Karpas-422 (cell line): ENCODE data around the gene MTARC2. TPM values are rescaled to one million over a fixed set of nuclear protein-coding genes. Genes with fewer than 3 reads are reported as not detected.
"Not testable (repeated sequence)": the region's sequence is repeated elsewhere in the genome, so short reads cannot be mapped to it uniquely, and the experiment has no call there.

ENCODE experiments used
- DNase-seq: peaks from one replicate; pipeline ENCODE4 v3.0.0-alpha.2; 2015
- H2AFZ ChIP-seq: fragments of 200-600 bp; sonication (generic); 2 replicates; pipeline ENCODE4 v1.6.1; 2014; ENCODE audit warnings: antibody characterized with exemption, low read length, mixed read lengths
- H3K27ac ChIP-seq: fragments of 200-600 bp; sonication (generic); 2 replicates; pipeline ENCODE4 v1.5.1; 2014; ENCODE audit warnings: mild to moderate bottlenecking, low read length, moderate library complexity
- H3K27me3 ChIP-seq: fragments of 200-600 bp; sonication (generic); 2 replicates; pipeline ENCODE4 v1.6.1; 2014; ENCODE audit warnings: low read length, mixed read lengths
- H3K36me3 ChIP-seq: fragments of 200-600 bp; sonication (generic); 2 replicates; pipeline ENCODE4 v1.6.1; 2014; ENCODE audit warnings: low read length, mixed read lengths; ENCODE audit not compliant: insufficient read depth
- H3K4me1 ChIP-seq: fragments of 200-600 bp; sonication (generic); 2 replicates; pipeline ENCODE4 v1.6.1; 2014; ENCODE audit warnings: mild to moderate bottlenecking, low read length, mixed read lengths
- H3K4me2 ChIP-seq: fragments of 200-600 bp; sonication (generic); 2 replicates; pipeline ENCODE4 v1.6.1; 2014; ENCODE audit warnings: low read length, low read depth, mild to moderate bottlenecking; ENCODE audit not compliant: poor library complexity, severe bottlenecking
- H3K4me3 ChIP-seq: fragments of 200-600 bp; sonication (generic); 2 replicates; pipeline ENCODE4 v1.5.1; 2014; ENCODE audit warnings: mild to moderate bottlenecking, antibody characterized with exemption, low read length, mixed read lengths
- H3K79me2 ChIP-seq: fragments of 200-600 bp; sonication (generic); 2 replicates; pipeline ENCODE4 v1.6.1; 2014; ENCODE audit warnings: mild to moderate bottlenecking, low read length, mixed read lengths
- H3K9ac ChIP-seq: fragments of 200-600 bp; sonication (generic); 2 replicates; pipeline ENCODE4 v1.6.0; 2014; ENCODE audit warnings: low read length
- H3K9me2 ChIP-seq: fragments of 200-600 bp; sonication (generic), shearing (Covaris generic); replicated peaks from 2 replicates; pipeline ENCODE4 v1.6.0; 2014; ENCODE audit warnings: mild to moderate bottlenecking, low read length, moderate library complexity; ENCODE audit not compliant: insufficient read depth
- H3K9me3 ChIP-seq: fragments of 300-700, 200-600 bp; sonication (generic); 2 replicates; pipeline ENCODE4 v1.6.1; 2014; ENCODE audit warnings: low read length, mixed read lengths
- H4K20me1 ChIP-seq: fragments of 200-600 bp; sonication (generic); 2 replicates; pipeline ENCODE4 v1.6.1; 2014; ENCODE audit warnings: mild to moderate bottlenecking, antibody characterized with exemption, low read length, low read depth; ENCODE audit not compliant: insufficient read depth
- total RNA-seq: library from RNA; depleted of rRNA; stranded (reverse); fragments of >200 nt; shearing (Covaris generic); gene quantifications from 2 replicates; pipeline ENCODE4 v1.2.3, GENCODE V29; 2014; ENCODE audit warnings: low replicate concordance

The MTARC2 gene
- total RNA-seq, 1 experiment from 2014 or later, result 0.48 TPM

GRCh38 chr1:220717800-220718640, 30.1 kb upstream of the MTARC2 start:
- no peaks in the 10 kb centered on the region for H4K20me1 ChIP-seq
- no peaks in the 10 kb centered on the region for H3K27me3 ChIP-seq
- H3K9me3 ChIP-seq, result no peaks in the 10 kb centered on the region
- peak overlapping the region; percentile 6; the same call in 1 of the 2 replicates for H3K4me3 ChIP-seq
- H2AFZ ChIP-seq, result peak overlapping the region; percentile 83
- H3K4me1 ChIP-seq, result peaks cover 21% of the 10 kb centered on the region
- no peaks in the 10 kb centered on the region for H3K79me2 ChIP-seq
- H3K27ac ChIP-seq, result peak overlapping the region; percentile 1; the same call in 1 of the 2 replicates
- peak overlapping the region; percentile 31; the same call in 1 of the 2 replicates for H3K9ac ChIP-seq
- no peaks in the 10 kb centered on the region for H3K36me3 ChIP-seq
- no peaks in the 10 kb centered on the region for H3K9me2 ChIP-seq
- DNase-seq, result no peak
- H3K4me2 ChIP-seq, result peak overlapping the region; percentile 36

GRCh38 chr1:220721266-220721665, 26.9 kb upstream of the MTARC2 start:
- not testable (repeated sequence) for H3K79me2 ChIP-seq, H4K20me1 ChIP-seq, H2AFZ ChIP-seq, H3K4me2 ChIP-seq, H3K9me2 ChIP-seq, H3K36me3 ChIP-seq, H3K9ac ChIP-seq, H3K27ac ChIP-seq, H3K9me3 ChIP-seq, H3K4me3 ChIP-seq, H3K27me3 ChIP-seq, DNase-seq
- H3K4me1 ChIP-seq, result peaks cover 14% of the 10 kb centered on the region

- Histone ChIP-seq H3K36me3 (no peaks in the 10 kb centered on the region), H3K9ac (no peak overlapping the region), H3K79me2 (no peaks in the 10 kb centered on the region), H3K9me2 (no peaks in the 10 kb centered on the region), H2AFZ (peak overlapping the region; percentile 25; the same call in 1 of the 2 replicates), H3K4me3 (no peak overlapping the region), H4K20me1 (no peaks in the 10 kb centered on the region), H3K27ac (no peak overlapping the region), H3K27me3 (no peaks in the 10 kb centered on the region), H3K4me1 (peaks cover 4% of the 10 kb centered on the region), H3K9me3 (no peaks in the 10 kb centered on the region), H3K4me2 (no peak overlapping the region)
- DNase-seq, result peak; percentile 62
Measured at GRCh38 chr1:220726634-220727033, 21.5 kb upstream of the MTARC2 start.

- Histone ChIP-seq H2AFZ (0 out of 2 replicates have a peak overlapping the region, but pooled peaks have one; percentile 25), H3K9me2 (no peaks in the 10 kb centered on the region), H3K4me3 (no peak overlapping the region), H3K4me2 (no peak overlapping the region), H3K79me2 (no peaks in the 10 kb centered on the region), H3K9me3 (no peaks in the 10 kb centered on the region), H3K9ac (no peak overlapping the region), H3K36me3 (no peaks in the 10 kb centered on the region), H3K27me3 (no peaks in the 10 kb centered on the region), H4K20me1 (no peaks in the 10 kb centered on the region), H3K4me1 (peaks cover 8% of the 10 kb centered on the region), H3K27ac (no peak overlapping the region)
- DNase-seq, result no peak
Measured at GRCh38 chr1:220727519-220727918, 20.6 kb upstream of the MTARC2 start.

GRCh38 chr1:220730486-220730885, 17.6 kb upstream of the MTARC2 start:
- Histone ChIP-seq H3K27ac (no peak overlapping the region), H3K36me3 (no peaks in the 10 kb centered on the region), H3K27me3 (no peaks in the 10 kb centered on the region), H3K9me3 (no peaks in the 10 kb centered on the region), H3K4me3 (no peak overlapping the region), H3K4me1 (peaks cover 18% of the 10 kb centered on the region), H3K9me2 (no peaks in the 10 kb centered on the region), H3K79me2 (no peaks in the 10 kb centered on the region), H3K9ac (no peak overlapping the region), H2AFZ (0 out of 2 replicates have a peak overlapping the region, but pooled peaks have one; percentile 25), H3K4me2 (no peak overlapping the region), H4K20me1 (no peaks in the 10 kb centered on the region)
- DNase-seq, result no peak

- peak overlapping the region; percentile 65; the same call in 1 of the 2 replicates for H2AFZ ChIP-seq
- peak overlapping the region; percentile 22; the same call in 1 of the 2 replicates for H3K27ac ChIP-seq
- no peak overlapping the region for H3K4me2 ChIP-seq
- H3K9me3 ChIP-seq, result no peaks in the 10 kb centered on the region
- H3K79me2 ChIP-seq, result no peaks in the 10 kb centered on the region
- H3K9ac ChIP-seq, result no peak overlapping the region
- H3K27me3 ChIP-seq, result no peaks in the 10 kb centered on the region
- no peaks in the 10 kb centered on the region for H4K20me1 ChIP-seq
- DNase-seq, result no peak
- H3K4me1 ChIP-seq, result peaks cover 24% of the 10 kb centered on the region
- H3K9me2 ChIP-seq, result no peaks in the 10 kb centered on the region
- H3K36me3 ChIP-seq, result no peaks in the 10 kb centered on the region
- H3K4me3 ChIP-seq, result no peak overlapping the region
Measured at GRCh38 chr1:220732137-220732536, 16.0 kb upstream of the MTARC2 start.

- no peak overlapping the region; the same call in 1 of the 2 replicates for H3K9ac ChIP-seq
- H2AFZ ChIP-seq, result no peak overlapping the region; the same call in 1 of the 2 replicates
- H3K4me1 ChIP-seq, result peaks cover 29% of the 10 kb centered on the region
- no peaks in the 10 kb centered on the region for H4K20me1 ChIP-seq
- DNase-seq, result peak; percentile 44
- no peaks in the 10 kb centered on the region for H3K36me3 ChIP-seq
- no peaks in the 10 kb centered on the region for H3K9me2 ChIP-seq
- no peaks in the 10 kb centered on the region for H3K79me2 ChIP-seq
- no peak overlapping the region for H3K4me3 ChIP-seq
- no peaks in the 10 kb centered on the region for H3K27me3 ChIP-seq
- H3K27ac ChIP-seq, result peak overlapping the region; percentile 22; the same call in 1 of the 2 replicates
- no peaks in the 10 kb centered on the region for H3K9me3 ChIP-seq
- H3K4me2 ChIP-seq, result peak overlapping the region; percentile 47
Measured at GRCh38 chr1:220732621-220733020, 15.5 kb upstream of the MTARC2 start.

- H3K4me1 ChIP-seq, result peaks cover 32% of the 10 kb centered on the region
- no peaks in the 10 kb centered on the region for H3K36me3 ChIP-seq
- DNase-seq, result peak; percentile 96
- H3K27ac ChIP-seq, result peak overlapping the region; percentile 22; the same call in 1 of the 2 replicates
- H3K4me3 ChIP-seq, result no peak overlapping the region
- H3K79me2 ChIP-seq, result no peaks in the 10 kb centered on the region
- no peaks in the 10 kb centered on the region for H3K9me3 ChIP-seq
- H3K9me2 ChIP-seq, result no peaks in the 10 kb centered on the region
- H3K27me3 ChIP-seq, result no peaks in the 10 kb centered on the region
- peak overlapping the region; percentile 27 for H3K9ac ChIP-seq
- H4K20me1 ChIP-seq, result no peaks in the 10 kb centered on the region
- H3K4me2 ChIP-seq, result peak overlapping the region; percentile 47
- peak overlapping the region; percentile 76 for H2AFZ ChIP-seq
Measured at GRCh38 chr1:220733086-220733601, 15.0 kb upstream of the MTARC2 start.
